ENCODE results near the gene SNAPC4.
"Not testable (repeated sequence)": the region's sequence is repeated elsewhere in the genome, so short reads cannot be mapped to it uniquely, and the experiment has no call there.

Gene SNAPC4

GRCh38 chr9:136419092-136419420 lies 19.1 kb upstream of the SNAPC4 start:
- H3K36me3 ChIP-seq (ENCODE audit: control insufficient read depth, insufficient read depth, low read length) = peaks cover 96% of the 10 kb centered on the region
- no peaks in the 10 kb centered on the region for H3K27me3 ChIP-seq (ENCODE audit: control insufficient read depth, insufficient read depth, low read length)

GRCh38 chr9:136418182-136419091 lies 18.5 kb upstream of the SNAPC4 start:
- no peak overlapping the region for H3K4me3 ChIP-seq (ENCODE audit: low read depth, low read length)
- no peaks in the 10 kb centered on the region for H3K4me1 ChIP-seq (ENCODE audit: control insufficient read depth, insufficient read depth, low read length)
- no peaks in the 10 kb centered on the region for H3K9me3 ChIP-seq (ENCODE audit: control insufficient read depth, insufficient read depth, low read depth, low read length)
- no peaks in the 10 kb centered on the region for H3K27me3 ChIP-seq (ENCODE audit: control insufficient read depth, insufficient read depth, low read length)
- no peak overlapping the region for H3K9ac ChIP-seq (ENCODE audit: low read length)
- H3K27ac ChIP-seq (ENCODE audit: low read depth, low read length) = no peak overlapping the region
- peaks cover 97% of the 10 kb centered on the region for H3K36me3 ChIP-seq (ENCODE audit: control insufficient read depth, insufficient read depth, low read length)

More at GRCh38 chr9:136419092-136419420, 19.1 kb upstream of the SNAPC4 start:
- no peaks in the 10 kb centered on the region for H3K4me1 ChIP-seq (ENCODE audit: control insufficient read depth, insufficient read depth, low read length)
- no peaks in the 10 kb centered on the region for H3K9me3 ChIP-seq (ENCODE audit: control insufficient read depth, insufficient read depth, low read depth, low read length)
- no peak overlapping the region for H3K9ac ChIP-seq (ENCODE audit: low read length)
- no peak overlapping the region for H3K27ac ChIP-seq (ENCODE audit: low read depth, low read length)
- H3K4me3 ChIP-seq (ENCODE audit: low read depth, low read length) = no peak overlapping the region

- H3K36me3 ChIP-seq (ENCODE audit: control insufficient read depth, insufficient read depth, low read length) = peaks cover 95% of the 10 kb centered on the region
- H3K4me3 ChIP-seq (ENCODE audit: low read depth, low read length) = no peak overlapping the region
- no peak overlapping the region for H3K27ac ChIP-seq (ENCODE audit: low read depth, low read length)
- no peak overlapping the region for H3K9ac ChIP-seq (ENCODE audit: low read length)
- no peaks in the 10 kb centered on the region for H3K27me3 ChIP-seq (ENCODE audit: control insufficient read depth, insufficient read depth, low read length)
- no peaks in the 10 kb centered on the region for H3K9me3 ChIP-seq (ENCODE audit: control insufficient read depth, insufficient read depth, low read depth, low read length)
- H3K4me1 ChIP-seq (ENCODE audit: control insufficient read depth, insufficient read depth, low read length) = no peaks in the 10 kb centered on the region
Measured at GRCh38 chr9:136416914-136417313, 16.9 kb upstream of the SNAPC4 start.

GRCh38 chr9:136416427-136416826 lies 16.5 kb upstream of the SNAPC4 start:
- H3K36me3 ChIP-seq (ENCODE audit: control insufficient read depth, insufficient read depth, low read length) = peaks cover 93% of the 10 kb centered on the region
- peaks cover 3% of the 10 kb centered on the region; the same call in 1 of the 2 replicates for H3K4me1 ChIP-seq (ENCODE audit: control insufficient read depth, insufficient read depth, low read length)
- H3K9me3 ChIP-seq (ENCODE audit: control insufficient read depth, insufficient read depth, low read depth, low read length) = no peaks in the 10 kb centered on the region
- H3K27ac ChIP-seq (ENCODE audit: low read depth, low read length) = no peak overlapping the region
- no peak overlapping the region for H3K9ac ChIP-seq (ENCODE audit: low read length)
- H3K27me3 ChIP-seq (ENCODE audit: control insufficient read depth, insufficient read depth, low read length) = no peaks in the 10 kb centered on the region
- H3K4me3 ChIP-seq (ENCODE audit: low read depth, low read length) = no peak overlapping the region

- Histone ChIP-seq H3K4me3 (ENCODE audit: low read depth, low read length) (no peak overlapping the region), H3K9ac (ENCODE audit: low read length) (no peak overlapping the region), H3K4me1 (ENCODE audit: control insufficient read depth, insufficient read depth, low read length) (peaks cover 9% of the 10 kb centered on the region; the same call in 1 of the 2 replicates), H3K9me3 (ENCODE audit: control insufficient read depth, insufficient read depth, low read depth, low read length) (no peaks in the 10 kb centered on the region), H3K36me3 (ENCODE audit: control insufficient read depth, insufficient read depth, low read length) (peaks cover 69% of the 10 kb centered on the region), H3K27ac (ENCODE audit: low read depth, low read length) (no peak overlapping the region), H3K27me3 (ENCODE audit: control insufficient read depth, insufficient read depth, low read length) (no peaks in the 10 kb centered on the region)
Measured at GRCh38 chr9:136412962-136413361, 13.0 kb upstream of the SNAPC4 start.

- H3K4me3 ChIP-seq (ENCODE audit: low read depth, low read length) = peak overlapping the region; percentile 100
- peak overlapping the region; percentile 98 for H3K9ac ChIP-seq (ENCODE audit: low read length)
- peaks cover 66% of the 10 kb centered on the region for H3K36me3 ChIP-seq (ENCODE audit: control insufficient read depth, insufficient read depth, low read length)
- no peaks in the 10 kb centered on the region for H3K9me3 ChIP-seq (ENCODE audit: control insufficient read depth, insufficient read depth, low read depth, low read length)
- no peak overlapping the region for H3K27ac ChIP-seq (ENCODE audit: low read depth, low read length)
- H3K27me3 ChIP-seq (ENCODE audit: control insufficient read depth, insufficient read depth, low read length) = no peaks in the 10 kb centered on the region
- H3K4me1 ChIP-seq (ENCODE audit: control insufficient read depth, insufficient read depth, low read length) = peaks cover 9% of the 10 kb centered on the region; the same call in 1 of the 2 replicates
Measured at GRCh38 chr9:136411378-136411777, 11.4 kb upstream of the SNAPC4 start.

- peaks cover 63% of the 10 kb centered on the region for H3K36me3 ChIP-seq (ENCODE audit: control insufficient read depth, insufficient read depth, low read length)
- H3K27ac ChIP-seq (ENCODE audit: low read depth, low read length) = peak within 1 kb of the TSS; percentile 97
- no peaks in the 10 kb centered on the region for H3K9me3 ChIP-seq (ENCODE audit: control insufficient read depth, insufficient read depth, low read depth, low read length)
- no peaks in the 10 kb centered on the region for H3K27me3 ChIP-seq (ENCODE audit: control insufficient read depth, insufficient read depth, low read length)
- peak within 1 kb of the TSS; percentile 98 for H3K9ac ChIP-seq (ENCODE audit: low read length)
- H3K4me1 ChIP-seq (ENCODE audit: control insufficient read depth, insufficient read depth, low read length) = peaks cover 9% of the 10 kb centered on the region; the same call in 1 of the 2 replicates
- peak within 1 kb of the TSS; percentile 100 for H3K4me3 ChIP-seq (ENCODE audit: low read depth, low read length)
Measured at GRCh38 chr9:136410500-136411287, 10.7 kb upstream of the SNAPC4 start, which contains the start of the genes ENTR1 and PMPCA. TSS of gene ENTR1 (minus strand) at chr9:136410614. CDS start at chr9:136410397, 217 bp downstream. TSS of gene PMPCA (plus strand) at chr9:136410658. CDS start at chr9:136410669, 11 bp downstream.

- Histone ChIP-seq H3K27ac (ENCODE audit: low read depth, low read length) (peak overlapping the region; percentile 86; the same call in 1 of the 2 replicates), H3K9ac (ENCODE audit: low read length) (peak overlapping the region; percentile 93), H3K9me3 (ENCODE audit: control insufficient read depth, insufficient read depth, low read depth, low read length) (no peaks in the 10 kb centered on the region), H3K36me3 (ENCODE audit: control insufficient read depth, insufficient read depth, low read length) (peaks cover 65% of the 10 kb centered on the region), H3K4me3 (ENCODE audit: low read depth, low read length) (peak overlapping the region; percentile 100), H3K4me1 (ENCODE audit: control insufficient read depth, insufficient read depth, low read length) (peaks cover 9% of the 10 kb centered on the region; the same call in 1 of the 2 replicates), H3K27me3 (ENCODE audit: control insufficient read depth, insufficient read depth, low read length) (no peaks in the 10 kb centered on the region)
Measured at GRCh38 chr9:136409557-136410455, 9.8 kb upstream of the SNAPC4 start.

GRCh38 chr9:136407911-136408310 lies 7.9 kb upstream of the SNAPC4 start:
- no peak overlapping the region; the same call in 1 of the 2 replicates for H3K27ac ChIP-seq (ENCODE audit: low read depth, low read length)
- H3K4me1 ChIP-seq (ENCODE audit: control insufficient read depth, insufficient read depth, low read length) = peaks cover 9% of the 10 kb centered on the region; the same call in 1 of the 2 replicates
- H3K36me3 ChIP-seq (ENCODE audit: control insufficient read depth, insufficient read depth, low read length) = peaks cover 60% of the 10 kb centered on the region
- no peaks in the 10 kb centered on the region for H3K27me3 ChIP-seq (ENCODE audit: control insufficient read depth, insufficient read depth, low read length)
- no peak overlapping the region for H3K9ac ChIP-seq (ENCODE audit: low read length)
- no peak overlapping the region for H3K4me3 ChIP-seq (ENCODE audit: low read depth, low read length)
- H3K9me3 ChIP-seq (ENCODE audit: control insufficient read depth, insufficient read depth, low read depth, low read length) = no peaks in the 10 kb centered on the region

GRCh38 chr9:136407061-136407460 lies 7.1 kb upstream of the SNAPC4 start:
- not testable (repeated sequence) for H3K9ac ChIP-seq (ENCODE audit: low read length); H3K27me3 ChIP-seq (ENCODE audit: control insufficient read depth, insufficient read depth, low read length); H3K9me3 ChIP-seq (ENCODE audit: control insufficient read depth, insufficient read depth, low read depth, low read length); H3K27ac ChIP-seq (ENCODE audit: low read depth, low read length); H3K4me3 ChIP-seq (ENCODE audit: low read depth, low read length); H3K4me1 ChIP-seq (ENCODE audit: control insufficient read depth, insufficient read depth, low read length)
- H3K36me3 ChIP-seq (ENCODE audit: control insufficient read depth, insufficient read depth, low read length) = peaks cover 60% of the 10 kb centered on the region

All from HUES6 (cell line).